ENCODE data around the gene NT5DC3.

- TF ChIP-seq CTCF (conservative IDR thresholded peaks at IDR 0.05; ENCODE audit: low read depth, low read length) (no peak), EZH2 (IDR thresholded peaks at IDR 0.05; ENCODE audit: borderline replicate concordance, low read depth, low read length, poor library complexity, severe bottlenecking) (no peak)
Observed at GRCh38 chr12:103830730-103831320, 10.2 kb downstream of the NT5DC3 start.

Data from A673 (cell line).